ENCODE data around the gene S100A13. TPM values are rescaled to one million over a fixed set of nuclear protein-coding genes. Genes with fewer than 3 reads are reported as not detected.
A peak's percentile ranks its signal among the peaks of the same experiment; 100 is the strongest.

The S100A13 gene
- polyA plus RNA-seq, 2 donors, result 74.3 to 122 TPM

- no peaks in the 10 kb centered on the region for H3K9me3 ChIP-seq (ENCODE audit: control insufficient read depth in 2 of 2, insufficient read depth in 1 of 2, low read depth in 1 of 2, low read length in 1 of 2)
- 62 to 63% methylated on average over 2 of the region's 2 CpGs for WGBS, 2 donors
- H3K27me3 ChIP-seq (ENCODE audit: control insufficient read depth in 1 of 2, insufficient read depth in 2 of 2, low read length in 2 of 2), result no peaks in the 10 kb centered on the region
- no peak overlapping the region for H3K4me3 ChIP-seq (ENCODE audit: low read depth in 1 of 2, low read length in 2 of 2)
- peak overlapping the region in 1 of 2 donors; percentile 3 for H3K27ac ChIP-seq (ENCODE audit: low read depth in 2 of 2, low read length in 1 of 2)
- peaks cover 16 to 22% of the 10 kb centered on the region in 2 donors for H3K36me3 ChIP-seq (ENCODE audit: control insufficient read depth in 2 of 2, insufficient read depth in 2 of 2, low read length in 1 of 2)
- H3K4me1 ChIP-seq (ENCODE audit: control insufficient read depth in 2 of 2, insufficient read depth in 2 of 2, low read length in 1 of 2), result peaks cover 0 to 2% of the 10 kb centered on the region in 2 donors
Measured at GRCh38 chr1:153662269-153662668, 35.0 kb upstream of the S100A13 start.

- no peaks in the 10 kb centered on the region for H3K27me3 ChIP-seq (ENCODE audit: control insufficient read depth in 1 of 2, insufficient read depth in 2 of 2, low read length in 2 of 2)
- peaks cover 13 to 15% of the 10 kb centered on the region in 2 donors for H3K36me3 ChIP-seq (ENCODE audit: control insufficient read depth in 2 of 2, insufficient read depth in 2 of 2, low read length in 1 of 2)
- no peak overlapping the region for H3K4me3 ChIP-seq (ENCODE audit: low read depth in 1 of 2, low read length in 2 of 2)
- H3K4me1 ChIP-seq (ENCODE audit: control insufficient read depth in 2 of 2, insufficient read depth in 2 of 2, low read length in 1 of 2), result peaks cover 0 to 2% of the 10 kb centered on the region in 2 donors
- no peak overlapping the region for H3K27ac ChIP-seq (ENCODE audit: low read depth in 2 of 2, low read length in 1 of 2)
- H3K9me3 ChIP-seq (ENCODE audit: control insufficient read depth in 2 of 2, insufficient read depth in 1 of 2, low read depth in 1 of 2, low read length in 1 of 2), result no peaks in the 10 kb centered on the region
- WGBS, 2 donors, result 61 to 69% methylated on average over 9 of the region's 9 CpGs
Measured at GRCh38 chr1:153661111-153661708, 33.9 kb upstream of the S100A13 start.

- Histone ChIP-seq H3K4me1 (ENCODE audit: control insufficient read depth in 2 of 2, insufficient read depth in 2 of 2, low read length in 1 of 2) (peaks cover 0 to 2% of the 10 kb centered on the region in 2 donors), H3K27me3 (ENCODE audit: control insufficient read depth in 1 of 2, insufficient read depth in 2 of 2, low read length in 2 of 2) (no peaks in the 10 kb centered on the region), H3K4me3 (ENCODE audit: low read depth in 1 of 2, low read length in 2 of 2) (peak overlapping the region in 1 of 2 donors; percentile 92), H3K36me3 (ENCODE audit: control insufficient read depth in 2 of 2, insufficient read depth in 2 of 2, low read length in 1 of 2) (peaks cover 11 to 15% of the 10 kb centered on the region in 2 donors), H3K9me3 (ENCODE audit: control insufficient read depth in 2 of 2, insufficient read depth in 1 of 2, low read depth in 1 of 2, low read length in 1 of 2) (no peaks in the 10 kb centered on the region), H3K27ac (ENCODE audit: low read depth in 2 of 2, low read length in 1 of 2) (no peak overlapping the region)
- 72 to 73% methylated on average over 9 of the region's 9 CpGs for WGBS, 2 donors
Measured at GRCh38 chr1:153659656-153660055, 32.4 kb upstream of the S100A13 start.

- H3K4me1 ChIP-seq (ENCODE audit: control insufficient read depth in 2 of 2, insufficient read depth in 2 of 2, low read length in 1 of 2), result peaks cover 0 to 2% of the 10 kb centered on the region in 2 donors
- peak overlapping the region; percentile 93 to 95 for H3K27ac ChIP-seq (ENCODE audit: low read depth in 2 of 2, low read length in 1 of 2)
- peaks cover 8 to 10% of the 10 kb centered on the region in 2 donors for H3K36me3 ChIP-seq (ENCODE audit: control insufficient read depth in 2 of 2, insufficient read depth in 2 of 2, low read length in 1 of 2)
- WGBS, 2 donors, result 28 to 30% methylated on average over 8 of the region's 8 CpGs
- no peaks in the 10 kb centered on the region for H3K27me3 ChIP-seq (ENCODE audit: control insufficient read depth in 1 of 2, insufficient read depth in 2 of 2, low read length in 2 of 2)
- no peaks in the 10 kb centered on the region for H3K9me3 ChIP-seq (ENCODE audit: control insufficient read depth in 2 of 2, insufficient read depth in 1 of 2, low read depth in 1 of 2, low read length in 1 of 2)
- H3K4me3 ChIP-seq (ENCODE audit: low read depth in 1 of 2, low read length in 2 of 2), result peak overlapping the region; percentile 76 to 92
Measured at GRCh38 chr1:153659175-153659534, 31.9 kb upstream of the S100A13 start.

GRCh38 chr1:153658400-153659174 lies 31.3 kb upstream of the S100A13 start, which contains the start of gene SNAPIN:
TSS of gene SNAPIN (plus strand) at chr1:153658703. CDS start at chr1:153658744, 41 bp downstream.
- 2 to 3% methylated on average over 53 of the region's 53 CpGs for WGBS, 2 donors
- Histone ChIP-seq H3K27me3 (ENCODE audit: control insufficient read depth in 1 of 2, insufficient read depth in 2 of 2, low read length in 2 of 2) (no peaks in the 10 kb centered on the region), H3K27ac (ENCODE audit: low read depth in 2 of 2, low read length in 1 of 2) (peak within 1 kb of the TSS; percentile 93 to 95), H3K4me1 (ENCODE audit: control insufficient read depth in 2 of 2, insufficient read depth in 2 of 2, low read length in 1 of 2) (peaks cover 0 to 2% of the 10 kb centered on the region in 2 donors), H3K9me3 (ENCODE audit: control insufficient read depth in 2 of 2, insufficient read depth in 1 of 2, low read depth in 1 of 2, low read length in 1 of 2) (no peaks in the 10 kb centered on the region), H3K4me3 (ENCODE audit: low read depth in 1 of 2, low read length in 2 of 2) (peak within 1 kb of the TSS; percentile 76 to 92), H3K36me3 (ENCODE audit: control insufficient read depth in 2 of 2, insufficient read depth in 2 of 2, low read length in 1 of 2) (peaks cover 7 to 8% of the 10 kb centered on the region in 2 donors)

DNA sequence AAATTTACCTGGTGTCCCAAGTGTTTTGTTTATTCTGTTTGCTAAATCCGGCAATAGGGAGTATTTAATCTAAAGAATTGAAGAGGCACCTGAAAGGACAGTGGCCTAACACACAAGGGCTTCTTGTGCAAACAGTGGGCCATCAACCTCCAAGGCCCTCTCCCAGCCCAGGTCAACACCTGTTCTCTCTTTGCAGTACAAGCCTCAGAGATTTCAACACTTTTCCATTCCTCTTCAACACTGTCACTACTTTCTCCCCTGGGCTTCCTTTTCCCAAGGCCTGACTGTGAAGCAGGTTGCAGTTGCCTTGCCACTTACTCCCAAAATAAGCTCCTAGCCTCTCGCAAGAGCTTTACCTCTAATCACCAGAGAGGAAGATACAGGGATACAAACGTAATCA lies 28.0 kb upstream of the S100A13 start:
- Histone ChIP-seq H3K4me3 (ENCODE audit: low read depth in 1 of 2, low read length in 2 of 2) (no peak overlapping the region), H3K27me3 (ENCODE audit: control insufficient read depth in 1 of 2, insufficient read depth in 2 of 2, low read length in 2 of 2) (no peaks in the 10 kb centered on the region), H3K27ac (ENCODE audit: low read depth in 2 of 2, low read length in 1 of 2) (no peak overlapping the region), H3K9me3 (ENCODE audit: control insufficient read depth in 2 of 2, insufficient read depth in 1 of 2, low read depth in 1 of 2, low read length in 1 of 2) (no peaks in the 10 kb centered on the region), H3K4me1 (ENCODE audit: control insufficient read depth in 2 of 2, insufficient read depth in 2 of 2, low read length in 1 of 2) (peaks cover 0 to 2% of the 10 kb centered on the region in 2 donors), H3K36me3 (ENCODE audit: control insufficient read depth in 2 of 2, insufficient read depth in 2 of 2, low read length in 1 of 2) (no peaks in the 10 kb centered on the region)
- WGBS, 2 donors, result 73 to 88% methylated on average over 3 of the region's 3 CpGs

DNA sequence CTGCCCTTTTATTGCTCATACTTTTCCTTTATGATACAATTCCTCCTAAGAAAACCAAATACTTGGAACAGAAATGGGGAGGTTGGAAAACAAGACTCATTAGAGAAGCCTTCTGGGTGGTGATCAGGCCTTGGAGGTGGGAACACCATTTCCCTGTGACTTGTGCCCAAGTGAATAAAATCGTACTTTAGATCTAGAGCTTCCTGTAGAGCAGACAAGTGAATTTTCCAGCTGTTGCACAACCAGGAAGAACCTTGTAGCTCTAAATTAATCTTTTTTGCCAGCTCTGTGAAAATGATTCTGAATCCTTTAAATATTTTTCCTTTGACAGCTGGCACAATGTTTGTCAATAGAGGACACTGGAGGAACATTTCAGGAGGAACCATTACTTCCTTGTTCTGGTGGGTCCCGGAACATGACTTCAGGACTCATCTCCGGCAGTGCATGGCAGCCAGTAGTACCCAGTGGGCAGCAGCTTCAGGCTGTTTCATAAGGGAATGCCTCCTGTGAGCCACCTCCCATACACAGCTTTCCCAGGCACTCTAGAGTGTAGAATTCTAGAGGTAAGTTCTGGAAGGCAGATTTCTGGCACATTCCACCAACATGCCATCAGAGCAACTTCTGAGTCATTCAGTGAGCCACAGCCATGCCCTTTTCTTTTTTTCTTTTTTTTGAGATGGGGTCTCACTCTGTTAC lies 25.6 kb upstream of the S100A13 start:
- Histone ChIP-seq H3K4me3 (ENCODE audit: low read depth in 1 of 2, low read length in 2 of 2) (no peak overlapping the region), H3K9me3 (ENCODE audit: control insufficient read depth in 2 of 2, insufficient read depth in 1 of 2, low read depth in 1 of 2, low read length in 1 of 2) (no peaks in the 10 kb centered on the region), H3K4me1 (ENCODE audit: control insufficient read depth in 2 of 2, insufficient read depth in 2 of 2, low read length in 1 of 2) (peaks cover 2 to 5% of the 10 kb centered on the region in 2 donors), H3K27ac (ENCODE audit: low read depth in 2 of 2, low read length in 1 of 2) (peak overlapping the region; percentile 34 to 48), H3K27me3 (ENCODE audit: control insufficient read depth in 1 of 2, insufficient read depth in 2 of 2, low read length in 2 of 2) (no peaks in the 10 kb centered on the region), H3K36me3 (ENCODE audit: control insufficient read depth in 2 of 2, insufficient read depth in 2 of 2, low read length in 1 of 2) (no peaks in the 10 kb centered on the region)
- 40 to 54% methylated on average over 3 of the region's 3 CpGs for WGBS, 2 donors

DNA sequence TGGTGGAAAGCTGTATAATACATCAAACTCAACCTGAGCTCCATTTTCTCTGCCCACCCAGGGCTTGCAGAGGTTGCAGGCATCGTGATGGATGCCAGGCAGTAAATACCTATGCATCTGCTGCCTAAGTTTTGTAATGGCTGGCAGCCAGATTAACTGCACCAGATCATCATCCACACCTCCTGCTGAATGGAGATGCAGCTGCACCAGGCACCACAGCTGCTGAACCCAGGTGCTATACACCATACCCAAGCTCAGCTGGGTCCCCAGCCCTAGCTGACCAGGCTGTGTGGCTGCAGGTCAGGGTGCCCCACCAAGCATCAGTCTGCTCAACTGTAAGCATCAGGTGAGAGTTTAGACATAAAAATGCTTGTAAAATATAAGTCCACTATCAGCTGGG lies 24.5 kb upstream of the S100A13 start:
- Histone ChIP-seq H3K9me3 (ENCODE audit: control insufficient read depth in 2 of 2, insufficient read depth in 1 of 2, low read depth in 1 of 2, low read length in 1 of 2) (no peaks in the 10 kb centered on the region), H3K4me3 (ENCODE audit: low read depth in 1 of 2, low read length in 2 of 2) (no peak overlapping the region), H3K4me1 (ENCODE audit: control insufficient read depth in 2 of 2, insufficient read depth in 2 of 2, low read length in 1 of 2) (peaks cover 6% of the 10 kb centered on the region in 2 donors), H3K27ac (ENCODE audit: low read depth in 2 of 2, low read length in 1 of 2) (no peak overlapping the region), H3K36me3 (ENCODE audit: control insufficient read depth in 2 of 2, insufficient read depth in 2 of 2, low read length in 1 of 2) (no peaks in the 10 kb centered on the region), H3K27me3 (ENCODE audit: control insufficient read depth in 1 of 2, insufficient read depth in 2 of 2, low read length in 2 of 2) (no peaks in the 10 kb centered on the region)
- WGBS, 2 donors, result 67 to 71% methylated on average over 1 of the region's 1 CpG

DNA sequence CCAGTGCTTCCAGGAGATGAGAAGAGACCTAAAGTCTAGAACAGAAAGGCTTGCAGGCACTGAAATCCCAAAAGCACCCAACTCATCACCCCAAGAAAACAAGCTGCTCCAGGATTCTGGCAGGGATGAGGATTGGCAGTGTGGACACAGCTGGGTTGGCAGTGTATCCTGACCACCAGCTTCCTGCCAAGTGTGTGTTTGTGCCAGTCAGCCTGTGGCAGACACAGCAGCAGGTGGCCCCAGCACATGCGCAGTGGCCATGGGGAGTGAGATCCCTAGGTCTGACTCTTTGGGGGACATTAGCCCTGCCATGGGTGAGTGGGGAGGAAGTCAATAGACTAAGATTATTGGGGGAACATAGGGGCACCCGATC lies 22.5 kb upstream of the S100A13 start:
- no peaks in the 10 kb centered on the region for H3K9me3 ChIP-seq (ENCODE audit: control insufficient read depth in 2 of 2, insufficient read depth in 1 of 2, low read depth in 1 of 2, low read length in 1 of 2)
- H3K36me3 ChIP-seq (ENCODE audit: control insufficient read depth in 2 of 2, insufficient read depth in 2 of 2, low read length in 1 of 2), result peaks cover 4 to 5% of the 10 kb centered on the region in 2 donors
- WGBS, 2 donors, result 73 to 76% methylated on average over 2 of the region's 2 CpGs
- no peak overlapping the region for H3K4me3 ChIP-seq (ENCODE audit: low read depth in 1 of 2, low read length in 2 of 2)
- H3K27ac ChIP-seq (ENCODE audit: low read depth in 2 of 2, low read length in 1 of 2), result no peak overlapping the region
- H3K27me3 ChIP-seq (ENCODE audit: control insufficient read depth in 1 of 2, insufficient read depth in 2 of 2, low read length in 2 of 2), result no peaks in the 10 kb centered on the region
- peaks cover 6% of the 10 kb centered on the region in 2 donors for H3K4me1 ChIP-seq (ENCODE audit: control insufficient read depth in 2 of 2, insufficient read depth in 2 of 2, low read length in 1 of 2)
